T47D (cell line): Measurements from ENCODE around the gene SPATA24.
A peak's percentile ranks its signal among the peaks of the same experiment; 100 is the strongest.
"Not testable (repeated sequence)": the region's sequence is repeated elsewhere in the genome, so short reads cannot be mapped to it uniquely, and the experiment has no call there.

Source experiments
- DNase-seq, 2 experiments: peaks; one replicate each; pipeline versions ENCODE4 v3.0.0 to v3.0.0-alpha.2; 2011 to 2012; ENCODE audit warnings: low read depth in 1 of 2, low spot score in 1 of 2
- JUND ChIP-seq: IDR thresholded peaks from 2 replicates; pipeline ENCODE4 v1.6.1; 2012; ENCODE audit warnings: low read depth
- in situ Hi-C: cut with HindIII; loops from 2 replicates; pipeline ENCODE4 v1.10.0; 2016; ENCODE audit warnings: low sequenced_read_pairs, low pct_unique_long_range_greater_than_20kb

SPATA24 gene

GRCh38 chr5:139403787-139404483 lies at the start of gene SPATA24:
TSS of gene SPATA24 (minus strand) at chr5:139404089. CDS start at chr5:139404060, 29 bp downstream.
- peak; percentile 70; the same call in 1 of the 2 replicates for TF ChIP-seq JUND
- in situ Hi-C loops = no loop called here
- peak; percentile 83 to 96 for DNase-seq

- no peak for DNase-seq
- in situ Hi-C loops = no loop called here
- no peak for TF ChIP-seq JUND
These were observed 48.2 kb upstream of the SPATA24 start for GRCh38 chr5:139451878-139452660.

DNA sequence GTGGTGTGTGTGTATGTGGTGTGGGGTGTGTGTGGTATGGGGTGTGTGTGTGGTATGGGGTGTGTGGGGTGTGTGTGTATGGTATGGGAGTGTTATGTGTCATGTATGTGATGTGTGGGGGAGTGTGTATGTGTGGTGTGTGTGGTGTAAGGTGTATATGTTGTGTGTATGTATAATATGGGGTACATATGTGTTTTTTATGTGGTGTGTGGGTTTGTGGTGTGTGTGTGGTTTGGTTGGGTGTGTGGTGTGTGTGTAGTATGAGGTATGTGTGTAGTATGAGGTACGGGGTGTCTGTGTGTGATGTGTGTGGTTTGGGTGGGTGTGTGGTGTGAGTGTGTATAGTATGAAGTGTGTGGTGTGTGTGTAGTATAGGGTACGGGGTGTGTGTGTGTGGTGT lies 47.3 kb upstream of the SPATA24 start:
- no peak for DNase-seq
- TF ChIP-seq JUND = no peak
- in situ Hi-C loops = no loop called here

GRCh38 chr5:139446956-139447779 lies 43.3 kb upstream of the SPATA24 start:
- no peak for DNase-seq
- in situ Hi-C loops = no loop called here
- TF ChIP-seq JUND = no peak

DNA sequence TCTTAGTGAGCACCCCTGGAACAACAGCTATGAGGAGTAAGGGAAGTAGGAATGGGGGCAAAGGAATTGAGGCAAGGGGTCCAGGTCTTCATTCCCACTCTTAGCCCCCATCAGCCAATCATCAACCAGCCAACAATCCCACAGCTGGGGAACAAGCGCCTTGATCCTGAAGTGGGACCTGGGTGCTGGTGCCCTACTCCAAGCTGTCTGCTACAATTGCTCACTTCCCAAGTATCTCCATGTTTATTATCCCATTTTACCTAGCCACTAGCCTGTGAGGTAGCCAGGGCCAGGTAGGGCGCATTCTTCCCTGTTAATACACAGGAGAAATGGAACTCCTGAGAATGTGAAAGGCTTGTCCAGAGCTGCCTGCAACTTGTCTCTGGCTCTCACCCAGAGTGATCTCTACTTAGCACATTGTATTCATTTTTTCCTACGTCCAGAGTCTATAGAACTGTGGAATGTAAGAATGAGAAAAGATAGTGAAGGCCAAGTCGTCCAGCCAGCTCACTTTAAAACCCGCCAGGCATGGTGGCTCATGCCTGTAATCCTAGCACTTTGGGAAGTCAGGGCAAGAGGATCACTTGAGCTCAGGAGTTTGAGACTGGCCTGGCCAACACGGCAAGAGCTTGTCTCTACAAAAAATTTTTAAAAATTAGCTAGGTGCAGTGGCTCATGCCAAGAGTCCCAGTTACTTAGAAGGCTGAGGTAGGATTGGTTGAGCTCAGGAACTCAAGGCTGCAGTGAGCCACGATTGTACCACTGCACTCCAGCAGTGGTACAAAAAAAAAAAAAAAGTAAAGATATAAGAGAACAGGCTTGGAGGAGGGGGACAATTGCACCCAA lies 41.7 kb upstream of the SPATA24 start:
- in situ Hi-C loops = no loop called here
- peak in 1 of 2 experiments; percentile 39 for DNase-seq
- no peak for TF ChIP-seq JUND

- TF ChIP-seq JUND = no peak
- in situ Hi-C loops = no loop called here
- no peak for DNase-seq
These were observed 40.1 kb upstream of the SPATA24 start for GRCh38 chr5:139443831-139444453.

DNA sequence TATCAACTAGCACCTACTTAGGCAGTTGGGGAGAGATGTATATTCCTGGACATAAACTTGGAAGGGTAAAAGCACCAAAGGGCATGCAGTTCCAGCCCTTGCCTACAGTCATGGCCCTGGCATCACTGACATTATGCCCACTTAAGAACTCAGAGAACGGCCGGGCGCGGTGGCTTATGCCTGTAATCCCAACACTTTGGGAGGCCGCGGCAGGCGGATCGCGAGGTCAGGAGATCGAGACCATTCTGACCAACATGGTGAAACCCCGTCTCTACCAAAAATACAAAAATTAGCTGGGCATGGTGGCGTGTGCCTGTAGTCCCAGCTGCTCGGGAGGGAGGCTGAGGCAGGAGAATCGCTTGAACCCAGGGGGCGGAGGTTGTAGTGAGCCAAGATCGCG lies 36.5 kb upstream of the SPATA24 start:
- in situ Hi-C loops, DNase-seq: not testable (repeated sequence)

DNA sequence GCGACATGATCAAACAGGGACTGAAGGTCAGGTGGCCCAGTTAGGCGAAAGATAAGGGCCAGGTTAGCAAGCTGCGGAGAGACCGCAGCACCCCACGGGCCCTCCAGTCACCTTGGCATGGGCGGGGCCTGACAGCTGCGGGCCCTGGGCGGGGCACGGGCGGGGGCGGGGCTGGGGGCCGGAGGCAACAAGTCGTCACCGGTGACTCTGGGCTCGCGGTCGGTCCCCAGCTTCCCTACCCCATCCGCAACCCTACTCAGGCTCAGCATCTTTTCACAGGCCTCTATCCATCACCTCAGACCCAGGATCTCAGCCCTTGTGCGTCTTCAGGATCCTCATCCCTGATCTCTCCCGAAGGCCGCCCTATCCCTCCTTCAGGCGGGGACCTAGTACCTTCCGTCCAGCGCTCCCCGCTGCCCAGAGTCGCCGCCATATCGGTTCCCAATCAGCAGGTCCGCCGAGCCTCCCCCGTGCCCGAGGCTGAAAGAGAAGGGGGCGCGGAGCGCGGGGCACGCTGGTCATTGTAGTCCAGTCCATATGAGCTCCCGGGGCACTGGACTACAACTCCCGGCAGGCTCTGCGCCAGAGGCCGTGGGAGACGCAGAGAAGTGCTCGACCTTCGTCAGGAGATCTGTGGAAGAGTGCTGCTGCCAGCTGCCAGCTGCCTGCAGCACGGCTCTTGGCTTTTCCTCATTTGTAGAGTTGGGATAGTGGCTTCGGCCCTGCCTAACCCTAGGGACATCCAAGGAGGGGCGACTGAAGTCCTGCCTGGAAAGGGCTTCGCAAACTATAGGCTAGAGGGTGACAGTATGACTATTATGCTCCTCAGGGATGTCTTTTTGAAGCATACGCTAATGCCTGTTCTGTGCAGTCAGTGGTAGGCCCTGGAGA lies 35.4 kb upstream of the SPATA24 start, which contains the start of gene DNAJC18:
Gene DNAJC18 (minus strand): TSS at position 513 of the 891 bp plus-strand sequence. CDS start 80 bp downstream, at position 433.
- DNase-seq = peak; percentile 80 to 85
- TF ChIP-seq JUND = no peak
- in situ Hi-C loops = no loop called here

DNA sequence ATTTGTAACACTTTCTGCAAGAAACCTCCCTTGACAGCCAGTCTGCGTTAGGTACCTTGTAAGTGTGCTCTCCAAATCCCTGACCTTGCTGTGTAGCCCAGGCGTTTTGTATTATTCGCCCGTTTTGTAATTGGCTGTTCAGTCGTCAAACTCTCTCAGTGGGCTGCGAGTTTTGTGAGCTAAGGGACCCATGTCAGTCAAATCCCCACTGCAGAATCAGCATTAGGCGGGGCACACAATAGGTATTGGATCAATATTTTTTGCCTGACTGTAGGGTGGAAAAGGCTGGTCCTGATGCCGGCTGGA lies 34.8 kb upstream of the SPATA24 start:
- no peak for TF ChIP-seq JUND
- in situ Hi-C loops = no loop called here
- DNase-seq = no peak

- TF ChIP-seq JUND = no peak
- DNase-seq = no peak
- in situ Hi-C loops = no loop called here
These were observed 31.8 kb upstream of the SPATA24 start for GRCh38 chr5:139435676-139436075.

DNA sequence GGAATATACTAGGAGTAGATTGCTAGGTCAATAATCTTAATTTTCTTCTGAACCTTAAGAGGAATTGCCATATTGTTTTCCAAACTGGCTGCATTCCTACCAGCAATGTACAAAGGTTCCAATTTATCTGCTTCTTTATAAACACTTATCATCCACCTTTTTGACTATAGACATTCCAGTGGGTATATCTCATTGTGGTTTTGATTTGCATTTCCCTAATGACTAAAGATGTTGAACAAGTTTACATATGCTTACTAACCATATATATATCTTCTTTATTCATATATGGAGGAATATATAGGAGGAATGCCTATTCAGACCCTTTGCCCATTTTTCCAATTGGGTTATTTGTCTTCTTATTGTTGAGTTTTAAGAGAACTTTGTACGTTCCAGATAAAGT lies 27.8 kb upstream of the SPATA24 start:
- TF ChIP-seq JUND = no peak
- in situ Hi-C loops = no loop called here
- DNase-seq = no peak
